Peyer's patch (tissue), 4 donors: Measurements from ENCODE around the gene PGPEP1.
A peak's percentile ranks its signal among the peaks of the same experiment; 100 is the strongest.

ENCODE experiments used
- POLR2A ChIP-seq, 2 donors: fragments of 450-650 bp; IDR thresholded peaks; one replicate each; pipeline ENCODE4 v1.5.1; 2017; ENCODE audit warnings: antibody characterized with exemption in 2 of 2, mild to moderate bottlenecking in 2 of 2, moderate library complexity in 2 of 2
- TF ChIP-seq, protein P1 (sequence below), 6 experiments: fragments of 450-650 bp in 4 of 6; fragments of 200-600 bp in 2 of 6; sonication (generic) in 1 of 6; IDR thresholded peaks; one replicate each; pipeline ENCODE4 v1.5.1; 2017 to 2019; ENCODE audit warnings: antibody characterized with exemption in 6 of 6, mild to moderate bottlenecking in 3 of 6, moderate library complexity in 1 of 6

DNA sequence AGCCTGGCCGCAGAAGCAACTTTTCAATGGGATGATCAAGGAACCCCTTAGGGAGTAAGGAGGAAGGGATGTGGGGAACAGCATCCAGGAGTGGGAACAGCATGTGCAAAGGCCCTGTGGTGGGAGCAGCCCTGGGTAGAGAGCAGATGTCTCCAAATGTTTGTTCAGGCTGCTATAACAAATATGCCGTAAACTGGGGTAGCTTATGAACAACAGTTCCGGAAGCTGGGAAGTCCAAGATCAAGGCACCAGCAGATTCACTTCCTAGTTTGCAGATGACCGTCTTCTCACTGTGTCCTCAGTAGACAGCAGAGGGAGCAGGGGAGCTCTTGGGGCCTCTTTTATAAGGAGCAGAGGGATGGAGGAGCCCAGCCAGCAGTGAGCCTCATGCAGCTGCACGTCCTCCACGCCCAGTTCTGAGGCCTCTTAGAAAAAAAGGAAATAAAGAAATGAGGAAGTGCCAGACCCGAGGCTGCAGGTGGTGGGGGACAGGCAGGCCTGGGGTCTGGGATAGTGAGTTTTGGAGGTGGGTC, 61.2 kb downstream of the PGPEP1 start:
- TF ChIP-seq, protein P1, sequence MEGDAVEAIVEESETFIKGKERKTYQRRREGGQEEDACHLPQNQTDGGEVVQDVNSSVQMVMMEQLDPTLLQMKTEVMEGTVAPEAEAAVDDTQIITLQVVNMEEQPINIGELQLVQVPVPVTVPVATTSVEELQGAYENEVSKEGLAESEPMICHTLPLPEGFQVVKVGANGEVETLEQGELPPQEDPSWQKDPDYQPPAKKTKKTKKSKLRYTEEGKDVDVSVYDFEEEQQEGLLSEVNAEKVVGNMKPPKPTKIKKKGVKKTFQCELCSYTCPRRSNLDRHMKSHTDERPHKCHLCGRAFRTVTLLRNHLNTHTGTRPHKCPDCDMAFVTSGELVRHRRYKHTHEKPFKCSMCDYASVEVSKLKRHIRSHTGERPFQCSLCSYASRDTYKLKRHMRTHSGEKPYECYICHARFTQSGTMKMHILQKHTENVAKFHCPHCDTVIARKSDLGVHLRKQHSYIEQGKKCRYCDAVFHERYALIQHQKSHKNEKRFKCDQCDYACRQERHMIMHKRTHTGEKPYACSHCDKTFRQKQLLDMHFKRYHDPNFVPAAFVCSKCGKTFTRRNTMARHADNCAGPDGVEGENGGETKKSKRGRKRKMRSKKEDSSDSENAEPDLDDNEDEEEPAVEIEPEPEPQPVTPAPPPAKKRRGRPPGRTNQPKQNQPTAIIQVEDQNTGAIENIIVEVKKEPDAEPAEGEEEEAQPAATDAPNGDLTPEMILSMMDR (IDR thresholded peaks at IDR 0.05): peak in 4 of 6 experiments; percentile 34 to 68 (median 59)
- peak in 1 of 2 donors; percentile 48 for TF ChIP-seq POLR2A (IDR thresholded peaks at IDR 0.05)
